Smooth muscle cell of the brain vasculature (primary cell): Measurements from ENCODE around the gene PLEKHO2.

ENCODE experiments used
- DNase-seq: peaks from one replicate; pipeline ENCODE4 v3.0.0-alpha.2; 2012; ENCODE audit warnings: low read depth, low spot score

PLEKHO2 gene

GRCh38 chr15:64825431-64826294, 16.1 kb upstream of the PLEKHO2 start, which contains the start of gene PIF1:
Gene PIF1, minus strand, starts transcription at chr15:64825647. Its CDS starts 1,312 bp downstream, at chr15:64824335.
- DNase-seq = peak; percentile 95

DNA sequence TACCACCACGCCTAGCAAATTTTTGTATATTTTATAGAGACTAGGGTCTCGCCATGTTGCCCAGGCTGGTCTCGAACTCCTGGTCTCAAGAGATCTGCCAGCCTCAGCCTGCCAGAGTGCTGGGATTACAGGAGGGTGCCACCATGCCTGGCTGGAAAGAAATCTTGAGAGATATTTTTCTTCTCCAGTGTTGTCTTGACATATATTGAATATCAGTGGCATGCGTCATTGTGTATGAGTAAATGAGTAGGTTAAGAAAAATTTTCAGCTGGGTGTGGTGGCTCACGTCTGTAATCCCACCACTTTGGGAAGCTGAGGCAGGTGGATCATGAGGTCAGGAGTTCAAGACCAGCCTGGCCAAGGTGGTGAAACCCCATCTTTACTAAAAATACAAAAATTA, 12.7 kb upstream of the PLEKHO2 start:
- no peak for DNase-seq

- no peak for DNase-seq
These were observed 8.0 kb upstream of the PLEKHO2 start for GRCh38 chr15:64833690-64834089.

GRCh38 chr15:64836023-64836536, 5.6 kb upstream of the PLEKHO2 start:
- DNase-seq = no peak

DNA sequence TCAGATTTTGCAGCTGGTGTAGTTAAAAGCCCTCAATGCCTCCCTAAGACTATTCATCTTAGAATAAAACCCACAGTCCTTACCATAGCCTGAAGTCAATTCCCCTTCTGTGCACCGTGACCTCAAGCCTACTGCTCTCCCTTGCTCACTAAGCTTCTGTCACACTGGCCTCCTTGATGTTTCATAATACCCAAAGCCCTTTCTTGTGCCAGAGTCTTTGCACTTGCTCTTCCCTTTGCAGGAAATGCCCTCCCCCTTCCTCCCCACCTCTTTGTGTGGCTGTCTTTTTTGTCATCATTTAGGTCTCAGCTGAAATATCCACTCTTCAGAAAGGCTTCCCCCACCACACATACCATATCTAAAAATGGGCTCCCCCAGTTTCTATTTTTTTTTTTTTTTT, 4.2 kb upstream of the PLEKHO2 start:
- no peak for DNase-seq

- no peak for DNase-seq
These were observed 713 bp upstream of the PLEKHO2 start for GRCh38 chr15:64841060-64841343.

DNA sequence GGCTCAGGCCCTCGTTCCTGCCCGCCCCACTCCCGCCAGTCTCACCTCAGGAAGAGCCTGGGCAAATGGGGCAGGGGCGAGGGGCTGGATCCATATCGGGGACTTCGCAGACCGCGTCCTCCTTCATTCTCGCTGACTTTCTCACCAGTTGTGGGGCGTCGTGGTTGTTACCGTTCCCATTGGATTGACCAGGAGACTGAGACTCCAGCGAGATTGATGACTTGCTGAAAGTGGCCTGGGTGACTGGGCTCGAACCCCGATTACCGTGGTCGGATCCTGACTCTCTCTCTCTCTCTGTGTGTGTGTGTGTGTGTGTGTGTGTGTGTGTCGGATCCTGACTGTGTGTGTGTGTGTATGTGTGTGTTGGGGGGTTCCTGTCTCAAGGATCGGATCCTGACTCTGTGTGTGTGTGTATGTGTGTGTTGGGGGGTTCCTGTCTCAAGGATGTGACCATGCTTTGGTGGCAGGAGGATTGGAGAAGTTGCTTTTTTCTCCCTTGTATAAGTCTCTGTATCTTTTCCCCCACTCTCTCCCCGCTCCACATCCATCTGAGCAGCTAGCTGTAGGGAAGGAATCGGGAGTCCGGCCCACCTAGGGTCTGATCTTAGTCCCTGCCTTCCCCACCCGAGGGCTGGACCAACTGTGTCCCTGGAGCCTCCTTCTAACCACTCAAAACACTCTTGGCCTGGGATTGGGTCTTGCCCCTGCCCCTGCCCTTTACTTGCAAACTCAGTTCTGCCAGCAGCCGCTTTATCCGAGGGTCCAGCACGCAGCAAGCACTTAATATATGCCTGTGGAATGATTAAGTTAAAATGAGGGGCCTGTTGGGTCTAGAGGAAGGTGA, 603 bp downstream of the PLEKHO2 start:
- DNase-seq = no peak

- no peak for DNase-seq
These were observed 1.4 kb downstream of the PLEKHO2 start for GRCh38 chr15:64842986-64843561.

- DNase-seq = no peak
These were observed 2.3 kb downstream of the PLEKHO2 start for GRCh38 chr15:64843991-64844390.

GRCh38 chr15:64844576-64845145, 2.9 kb downstream of the PLEKHO2 start:
- DNase-seq = no peak

DNA sequence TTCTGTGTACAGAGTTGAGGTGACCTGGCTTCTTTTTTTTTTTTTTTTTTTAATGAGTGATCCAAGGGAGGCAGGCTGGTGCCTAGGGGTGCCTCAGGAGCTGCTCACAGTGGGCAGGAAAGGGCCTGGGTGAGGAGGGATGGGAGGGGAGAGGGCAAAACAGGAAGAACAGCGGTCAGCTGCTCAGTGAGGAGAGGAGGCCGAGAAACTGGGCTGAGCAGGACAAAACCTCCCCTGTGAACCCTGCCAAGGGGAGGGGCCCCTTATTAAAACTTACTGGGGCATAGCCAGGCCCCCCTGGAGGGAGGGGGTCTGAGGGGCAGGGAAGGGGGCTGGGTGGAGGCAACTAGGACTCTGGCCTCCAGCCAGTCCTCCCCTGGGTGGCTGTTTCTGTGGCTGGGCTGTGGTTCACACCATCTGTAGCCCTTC, 3.5 kb downstream of the PLEKHO2 start:
- no peak for DNase-seq

GRCh38 chr15:64845831-64846595, 4.3 kb downstream of the PLEKHO2 start:
- DNase-seq = no peak

GRCh38 chr15:64847016-64847415, 5.3 kb downstream of the PLEKHO2 start:
- DNase-seq = no peak

DNA sequence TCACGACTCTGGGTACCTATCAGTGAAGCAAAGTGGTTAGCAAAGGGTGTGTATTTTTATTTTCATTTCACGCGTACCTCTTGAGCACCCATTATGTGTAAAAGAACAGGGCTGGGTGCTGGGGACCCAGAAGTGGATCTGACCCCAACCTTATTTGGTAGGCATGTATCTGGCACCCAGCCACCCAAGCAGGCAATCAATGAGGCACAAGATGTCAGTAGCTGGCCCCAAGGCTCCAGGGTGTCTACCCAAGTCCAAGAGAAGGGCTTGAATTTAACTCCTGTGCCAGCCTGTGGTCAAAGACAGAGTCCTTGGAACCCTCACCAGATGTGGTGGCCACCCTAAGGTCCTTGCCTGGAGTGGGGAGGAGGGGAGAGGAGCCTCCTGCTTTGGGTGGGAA, 5.7 kb downstream of the PLEKHO2 start:
- DNase-seq = no peak

GRCh38 chr15:64847876-64848716, 6.4 kb downstream of the PLEKHO2 start:
- no peak for DNase-seq

DNA sequence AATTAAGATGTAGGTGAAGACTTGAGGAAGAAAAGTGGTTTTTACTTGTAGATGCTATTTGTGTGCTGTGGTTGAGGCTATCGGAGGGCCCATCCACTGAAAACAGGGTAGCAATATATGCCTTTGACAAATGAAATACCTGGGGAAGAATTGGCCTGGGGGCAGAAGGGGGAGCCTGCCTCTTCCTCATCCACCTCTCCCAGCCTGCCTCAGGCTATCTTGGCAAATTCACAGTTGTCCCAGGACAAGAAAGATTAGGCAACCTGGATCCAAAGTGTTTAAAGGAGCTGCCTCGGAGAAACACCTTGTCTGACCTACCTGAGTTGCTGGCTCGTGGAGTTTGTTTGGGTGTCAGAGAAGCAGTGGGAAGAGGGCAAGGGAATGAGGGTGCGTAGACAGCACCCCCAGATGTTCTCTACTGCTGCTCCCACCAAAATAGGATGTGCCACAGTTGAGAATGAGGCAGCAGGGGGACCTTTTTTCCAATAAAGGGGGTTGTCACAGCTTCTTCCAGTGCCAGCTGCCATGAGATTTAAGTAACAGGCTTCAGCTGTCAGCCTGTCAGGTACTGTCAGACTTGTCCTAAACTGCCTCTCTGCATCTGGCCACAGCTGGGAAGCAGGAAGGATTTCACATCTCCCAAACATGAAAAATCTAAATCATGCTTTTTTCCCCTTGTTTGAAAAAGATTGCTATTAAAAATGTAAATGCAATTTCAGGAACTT, 9.2 kb downstream of the PLEKHO2 start:
- DNase-seq = no peak

DNA sequence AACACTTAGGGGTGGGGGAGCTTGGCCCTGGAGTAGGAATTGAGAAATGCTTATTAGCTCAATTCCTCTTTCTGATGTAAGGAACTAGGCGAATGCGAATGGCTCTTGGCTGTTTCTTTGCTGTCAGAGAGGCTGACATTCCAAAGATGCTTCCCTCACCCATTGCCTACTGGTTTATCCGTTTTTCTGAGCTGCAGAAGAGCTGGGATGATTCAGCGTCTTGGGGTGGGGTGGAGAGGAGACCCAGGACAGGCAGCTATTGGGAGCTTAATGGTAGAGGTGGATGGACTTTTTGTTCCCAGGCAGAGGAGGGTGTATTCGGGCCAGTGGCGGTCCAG, 9.8 kb downstream of the PLEKHO2 start:
- DNase-seq = no peak

GRCh38 chr15:64854041-64854440, 12.3 kb downstream of the PLEKHO2 start:
- DNase-seq = no peak

GRCh38 chr15:64854526-64854925, 12.8 kb downstream of the PLEKHO2 start:
- no peak for DNase-seq
